HUES48 (cell line): ENCODE results near the gene KIF26A.

Experiments
- H3K27ac ChIP-seq: one replicate; pipeline ENCODE4 v1.7.0; 2013; ENCODE audit warnings: low read depth, low read length, inconsistent platforms
- H3K27me3 ChIP-seq: 2 replicates; pipeline ENCODE4 v1.6.1; 2013; ENCODE audit warnings: mild to moderate bottlenecking, low read length; ENCODE audit not compliant: control insufficient read depth, insufficient read depth
- H3K36me3 ChIP-seq: 2 replicates; pipeline ENCODE4 v1.6.1; 2013; ENCODE audit warnings: low read length; ENCODE audit not compliant: control insufficient read depth, insufficient read depth
- H3K4me1 ChIP-seq: 2 replicates; pipeline ENCODE4 v1.6.1; 2013; ENCODE audit warnings: mild to moderate bottlenecking, low read length; ENCODE audit not compliant: control insufficient read depth, insufficient read depth
- H3K4me3 ChIP-seq: 2 replicates; pipeline ENCODE4 v1.5.1; 2013; ENCODE audit warnings: mild to moderate bottlenecking, low read depth, low read length
- H3K9ac ChIP-seq: 2 replicates; pipeline ENCODE4 v1.6.1; 2013; ENCODE audit warnings: mild to moderate bottlenecking, low read depth, low read length, moderate library complexity
- H3K9me3 ChIP-seq: 2 replicates; pipeline ENCODE4 v1.6.1; 2013; ENCODE audit warnings: low read length; ENCODE audit not compliant: control insufficient read depth, insufficient read depth

The KIF26A gene

GRCh38 chr14:104138098-104138717, at the start of gene KIF26A:
KIF26A (plus strand) TSS chr14:104138587; CDS start chr14:104138723, 136 bp downstream.
- H3K27me3 ChIP-seq, result peaks cover 30% of the 10 kb centered on the region
- H3K9me3 ChIP-seq, result no peaks in the 10 kb centered on the region
- peaks cover 9% of the 10 kb centered on the region; the same call in 1 of the 2 replicates for H3K36me3 ChIP-seq
- H3K9ac ChIP-seq, result peak within 1 kb of the TSS; percentile 18; the same call in 1 of the 2 replicates
- peaks cover 19% of the 10 kb centered on the region; the same call in 1 of the 2 replicates for H3K4me1 ChIP-seq
- H3K27ac ChIP-seq, result no peak within 1 kb of the TSS
- peak within 1 kb of the TSS; percentile 75 for H3K4me3 ChIP-seq

GRCh38 chr14:104090071-104090748, 48.2 kb upstream of the KIF26A start:
- Histone ChIP-seq H3K4me3 (no peak overlapping the region), H3K4me1 (0 out of 2 replicates have a peak, but pooled peaks cover 2% of the 10 kb centered on the region), H3K36me3 (no peaks in the 10 kb centered on the region), H3K27ac (no peak overlapping the region), H3K9me3 (no peaks in the 10 kb centered on the region), H3K9ac (no peak overlapping the region), H3K27me3 (peaks cover 5% of the 10 kb centered on the region; the same call in 1 of the 2 replicates)

DNA sequence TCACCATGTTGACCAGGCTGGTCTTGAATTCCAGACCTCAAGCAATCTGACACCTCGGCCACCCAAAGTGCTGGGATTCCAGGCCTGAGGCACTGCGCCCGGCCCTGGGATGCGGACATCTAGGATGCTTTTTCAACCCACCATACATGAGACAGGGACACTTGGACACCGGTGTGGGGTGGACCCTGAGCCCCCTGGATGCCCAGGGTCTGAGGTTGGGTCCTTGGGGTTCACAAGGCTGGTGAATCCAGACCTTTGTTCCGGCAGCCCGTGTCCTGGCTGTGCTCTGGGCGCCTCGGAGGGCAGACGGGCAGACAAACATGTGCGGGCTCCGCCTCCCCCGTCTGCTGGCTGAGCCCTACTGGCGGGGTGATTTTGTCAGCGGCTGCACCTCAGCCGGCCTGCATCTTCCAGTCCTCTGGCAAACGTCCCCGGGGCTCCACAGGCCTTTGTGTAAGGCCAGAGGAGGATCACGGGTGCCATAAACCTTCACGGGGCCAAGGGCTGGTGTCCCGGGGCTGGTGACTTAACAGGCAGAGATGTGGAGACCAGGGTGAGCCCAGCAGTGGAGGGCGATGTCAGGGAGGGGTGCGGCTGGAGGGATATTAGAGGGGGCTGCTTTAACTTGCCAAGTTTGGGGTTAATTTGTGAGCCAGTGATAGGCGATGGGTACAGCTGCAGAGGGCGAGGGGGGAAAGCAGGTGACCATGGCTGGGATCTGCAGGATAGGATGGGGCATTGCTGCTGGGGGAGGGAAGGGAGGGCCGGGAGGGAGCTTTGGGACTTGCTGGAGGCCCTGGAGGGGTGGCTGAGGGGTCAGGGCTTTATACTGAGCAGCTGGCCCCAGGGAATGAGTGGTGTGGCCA, 47.1 kb upstream of the KIF26A start:
- no peaks in the 10 kb centered on the region for H3K36me3 ChIP-seq
- no peaks in the 10 kb centered on the region for H3K9me3 ChIP-seq
- H3K9ac ChIP-seq, result no peak overlapping the region
- H3K4me1 ChIP-seq, result 0 out of 2 replicates have a peak, but pooled peaks cover 2% of the 10 kb centered on the region
- no peak overlapping the region for H3K4me3 ChIP-seq
- no peak overlapping the region for H3K27ac ChIP-seq
- H3K27me3 ChIP-seq, result 0 out of 2 replicates have a peak, but pooled peaks cover under 1% of the 10 kb centered on the region

- Histone ChIP-seq H3K9me3 (no peaks in the 10 kb centered on the region), H3K4me3 (no peak overlapping the region), H3K9ac (no peak overlapping the region), H3K27ac (no peak overlapping the region), H3K4me1 (0 out of 2 replicates have a peak, but pooled peaks cover 2% of the 10 kb centered on the region), H3K27me3 (no peaks in the 10 kb centered on the region), H3K36me3 (no peaks in the 10 kb centered on the region)
Observed at GRCh38 chr14:104091927-104092771, 46.2 kb upstream of the KIF26A start.

DNA sequence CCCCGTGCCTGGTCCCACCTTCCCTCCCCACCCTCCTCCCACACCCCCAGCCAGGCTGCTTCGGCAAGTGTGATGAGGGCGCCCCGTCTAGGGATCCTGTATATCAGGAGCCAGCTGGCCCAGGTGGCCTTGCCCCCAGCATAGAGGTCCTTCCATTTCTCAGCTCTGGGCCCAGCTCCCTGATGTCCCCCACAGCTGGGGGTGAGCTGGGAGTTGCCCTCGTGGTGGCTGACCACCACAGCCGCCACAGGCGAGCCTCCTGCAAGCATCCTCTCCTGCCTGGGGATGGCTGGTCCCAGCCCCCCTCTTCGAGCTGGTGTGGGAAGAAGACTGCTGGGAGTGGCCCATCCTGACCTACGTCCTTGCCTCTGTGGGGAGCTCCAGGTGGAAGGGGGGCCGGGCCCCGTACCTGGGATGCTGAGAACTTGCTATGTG, 45.4 kb upstream of the KIF26A start:
- Histone ChIP-seq H3K27me3 (no peaks in the 10 kb centered on the region), H3K4me1 (0 out of 2 replicates have a peak, but pooled peaks cover 2% of the 10 kb centered on the region), H3K36me3 (no peaks in the 10 kb centered on the region), H3K4me3 (no peak overlapping the region), H3K9me3 (no peaks in the 10 kb centered on the region), H3K9ac (no peak overlapping the region), H3K27ac (no peak overlapping the region)

GRCh38 chr14:104093366-104094055, 44.9 kb upstream of the KIF26A start:
- Histone ChIP-seq H3K27ac (no peak overlapping the region), H3K4me1 (0 out of 2 replicates have a peak, but pooled peaks cover 2% of the 10 kb centered on the region), H3K4me3 (no peak overlapping the region), H3K36me3 (no peaks in the 10 kb centered on the region), H3K27me3 (no peaks in the 10 kb centered on the region), H3K9me3 (no peaks in the 10 kb centered on the region), H3K9ac (no peak overlapping the region)

GRCh38 chr14:104094056-104094708, 44.2 kb upstream of the KIF26A start:
- Histone ChIP-seq H3K4me3 (no peak overlapping the region), H3K9ac (no peak overlapping the region), H3K4me1 (0 out of 2 replicates have a peak, but pooled peaks cover 2% of the 10 kb centered on the region), H3K9me3 (no peaks in the 10 kb centered on the region), H3K36me3 (no peaks in the 10 kb centered on the region), H3K27ac (no peak overlapping the region), H3K27me3 (no peaks in the 10 kb centered on the region)

- H3K27me3 ChIP-seq, result no peaks in the 10 kb centered on the region
- H3K27ac ChIP-seq, result no peak overlapping the region
- no peak overlapping the region for H3K4me3 ChIP-seq
- H3K9ac ChIP-seq, result no peak overlapping the region
- H3K4me1 ChIP-seq, result 0 out of 2 replicates have a peak, but pooled peaks cover 2% of the 10 kb centered on the region
- H3K9me3 ChIP-seq, result no peaks in the 10 kb centered on the region
- no peaks in the 10 kb centered on the region for H3K36me3 ChIP-seq
Observed at GRCh38 chr14:104094709-104095425, 43.5 kb upstream of the KIF26A start.
